GM12801 (cell line): ENCODE measurements around the gene CRAT.

Source experiments
- TF ChIP-seq, protein P1 (sequence below): IDR thresholded peaks from one replicate; pipeline ENCODE4 v1.5.1; 2011; ENCODE audit warnings: control low read depth; ENCODE audit not compliant: insufficient read length; ENCODE audit errors: extremely low read depth

The CRAT gene

DNA sequence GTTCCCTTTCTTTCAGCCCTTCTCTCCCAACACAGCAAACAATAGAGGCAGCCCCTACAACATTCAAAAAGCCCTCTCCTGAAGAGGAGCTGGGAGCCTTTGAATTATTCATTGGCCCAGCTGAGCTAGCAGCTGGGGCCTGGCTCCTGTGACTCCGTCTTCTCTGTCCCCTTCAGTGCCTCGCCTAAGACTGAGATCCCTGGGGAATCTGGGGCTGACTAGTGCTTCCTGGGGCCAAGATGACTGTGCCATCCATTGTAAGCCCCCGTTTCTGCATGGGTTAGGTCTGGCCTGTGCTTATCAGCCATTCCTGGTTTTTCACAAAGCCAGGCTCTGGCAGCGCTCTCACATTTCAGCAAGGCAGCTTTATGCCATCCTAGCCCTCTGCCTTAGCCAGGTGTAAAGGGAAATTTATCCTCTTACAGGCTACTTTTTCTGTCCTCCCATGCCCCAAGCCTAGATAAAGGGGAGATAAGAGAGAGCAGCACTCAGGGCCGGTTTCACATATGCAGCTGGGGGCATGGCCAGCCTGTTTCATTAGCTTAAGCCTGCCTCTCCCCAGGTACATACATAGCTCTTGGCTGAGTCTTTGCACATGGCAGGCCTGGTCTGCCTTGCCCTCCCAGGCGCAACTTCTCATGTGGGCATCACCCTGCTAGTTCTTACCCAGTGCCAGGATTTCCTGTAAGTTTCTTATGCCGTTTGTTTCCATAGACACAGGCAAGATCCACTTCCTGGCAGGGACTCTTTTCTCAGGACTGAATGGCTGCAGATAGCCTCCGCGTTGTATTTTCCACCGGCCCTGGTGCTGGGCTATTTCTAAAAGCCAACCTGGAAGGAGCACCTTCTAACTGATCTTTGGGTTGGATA is 16.4 kb upstream of the CRAT start:
- TF ChIP-seq, protein P1, sequence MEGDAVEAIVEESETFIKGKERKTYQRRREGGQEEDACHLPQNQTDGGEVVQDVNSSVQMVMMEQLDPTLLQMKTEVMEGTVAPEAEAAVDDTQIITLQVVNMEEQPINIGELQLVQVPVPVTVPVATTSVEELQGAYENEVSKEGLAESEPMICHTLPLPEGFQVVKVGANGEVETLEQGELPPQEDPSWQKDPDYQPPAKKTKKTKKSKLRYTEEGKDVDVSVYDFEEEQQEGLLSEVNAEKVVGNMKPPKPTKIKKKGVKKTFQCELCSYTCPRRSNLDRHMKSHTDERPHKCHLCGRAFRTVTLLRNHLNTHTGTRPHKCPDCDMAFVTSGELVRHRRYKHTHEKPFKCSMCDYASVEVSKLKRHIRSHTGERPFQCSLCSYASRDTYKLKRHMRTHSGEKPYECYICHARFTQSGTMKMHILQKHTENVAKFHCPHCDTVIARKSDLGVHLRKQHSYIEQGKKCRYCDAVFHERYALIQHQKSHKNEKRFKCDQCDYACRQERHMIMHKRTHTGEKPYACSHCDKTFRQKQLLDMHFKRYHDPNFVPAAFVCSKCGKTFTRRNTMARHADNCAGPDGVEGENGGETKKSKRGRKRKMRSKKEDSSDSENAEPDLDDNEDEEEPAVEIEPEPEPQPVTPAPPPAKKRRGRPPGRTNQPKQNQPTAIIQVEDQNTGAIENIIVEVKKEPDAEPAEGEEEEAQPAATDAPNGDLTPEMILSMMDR: no peak

DNA sequence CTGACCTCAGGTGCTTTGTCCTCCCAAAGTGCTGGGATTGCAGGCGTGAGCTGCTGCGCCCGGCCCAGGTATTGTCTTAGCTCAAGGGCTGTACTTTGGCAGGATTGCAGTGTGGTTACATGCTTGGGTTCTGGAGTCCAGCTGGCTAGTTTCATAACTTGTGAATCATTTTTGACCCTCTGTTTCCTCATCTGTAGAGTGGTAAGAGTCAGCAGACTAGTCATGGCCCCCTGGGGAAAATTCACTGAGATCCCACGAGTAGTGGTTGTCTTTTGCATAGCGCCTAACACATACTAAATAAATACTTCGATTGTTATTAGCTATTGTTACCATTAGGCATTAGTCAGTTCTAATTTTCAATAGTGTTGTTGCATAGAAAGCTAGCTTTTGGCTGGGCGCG is 14.9 kb upstream of the CRAT start:
- TF ChIP-seq, protein P1: no peak

- TF ChIP-seq, protein P1: no peak
Measured at GRCh38 chr9:129124506-129125069, 14.0 kb upstream of the CRAT start.

- TF ChIP-seq, protein P1: no peak
Measured at GRCh38 chr9:129122133-129122532, 11.5 kb upstream of the CRAT start.

DNA sequence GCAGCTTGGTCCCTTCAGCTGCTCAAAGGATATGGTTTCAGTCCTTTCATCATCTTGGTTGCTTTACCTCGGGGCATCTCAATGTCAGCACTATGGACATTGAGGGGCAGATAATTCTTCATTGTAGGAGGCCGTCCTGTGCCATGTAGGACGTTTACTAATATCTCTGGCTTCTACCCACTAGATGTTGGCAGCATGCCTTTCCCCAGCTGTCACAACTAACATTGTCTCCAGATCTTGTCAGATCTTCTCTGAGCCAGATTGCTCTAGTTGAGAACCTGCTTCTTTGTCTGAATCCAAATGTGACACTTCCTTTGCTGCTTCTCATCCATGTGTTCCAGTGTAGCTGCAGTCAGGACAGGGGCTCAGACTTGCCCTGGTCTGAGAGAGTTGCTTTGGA is 10.9 kb upstream of the CRAT start:
- TF ChIP-seq, protein P1: no peak

GRCh38 chr9:129118799-129119198 is 8.2 kb upstream of the CRAT start:
- TF ChIP-seq, protein P1: no peak

DNA sequence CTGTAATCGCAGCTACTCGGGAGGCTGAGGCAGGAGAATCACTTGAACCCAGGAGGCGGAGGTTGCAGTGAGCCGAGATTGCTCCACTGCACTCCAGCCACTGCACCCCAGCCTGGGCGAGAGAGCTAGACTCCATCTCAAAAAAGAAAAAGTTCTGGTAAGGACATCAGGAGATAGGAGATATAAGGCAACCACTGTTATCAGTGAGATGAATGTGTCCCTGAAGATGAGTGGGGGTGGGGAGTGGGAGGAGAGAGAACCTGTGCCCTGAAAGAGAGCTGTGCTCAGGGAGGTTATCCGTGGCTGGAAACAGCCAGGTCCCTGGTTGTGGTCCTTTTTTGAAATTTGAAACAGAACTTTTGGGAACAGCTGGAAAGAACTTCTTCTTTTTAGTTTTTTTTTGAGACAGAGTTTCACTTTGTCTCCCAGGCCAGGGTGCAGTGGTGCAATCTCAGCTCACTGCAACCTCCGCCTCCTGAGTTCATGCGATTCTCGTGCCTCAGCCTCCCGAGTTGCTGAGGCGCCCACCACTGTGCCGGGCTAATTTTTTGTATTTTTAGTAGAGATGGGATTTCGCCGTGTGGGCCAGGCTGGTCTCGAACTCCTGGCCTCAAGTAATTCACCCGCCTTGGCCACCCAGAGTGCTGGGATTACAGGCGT is 3.2 kb upstream of the CRAT start:
- TF ChIP-seq, protein P1: no peak
